Measurements from ENCODE around the gene PTPRM.

PTPRM gene

GRCh38 chr18:7729868-7730267 lies 162.8 kb downstream of the PTPRM start:
- H3F3A ChIP-seq (ENCODE audit: low read depth) = no peaks in the 10 kb centered on the region
- no peak overlapping the region for H3K4me3 ChIP-seq (ENCODE audit: low read length, poor library complexity, severe bottlenecking)
- H4K20me1 ChIP-seq (ENCODE audit: insufficient read depth, low read length, poor library complexity, severe bottlenecking) = no peaks in the 10 kb centered on the region
- no peaks in the 10 kb centered on the region for H3K79me2 ChIP-seq (ENCODE audit: insufficient read depth, low read length)
- H3K9ac ChIP-seq (ENCODE audit: low read depth, low read length, poor library complexity, severe bottlenecking) = no peak overlapping the region
- H3K36me3 ChIP-seq (ENCODE audit: insufficient read depth, low read length) = no peaks in the 10 kb centered on the region
- H3K9me3 ChIP-seq (ENCODE audit: insufficient read depth, low read depth, low read length) = no peaks in the 10 kb centered on the region
- no peaks in the 10 kb centered on the region for H3K27me3 ChIP-seq (ENCODE audit: insufficient read depth, low read length, poor library complexity, severe bottlenecking)
- H3K4me2 ChIP-seq (ENCODE audit: low read depth, low read length, poor library complexity, severe bottlenecking) = no peak overlapping the region
- H3K9me2 ChIP-seq (replicated peaks; ENCODE audit: low read depth, low read length) = no peaks in the 10 kb centered on the region
- H2AFZ ChIP-seq (ENCODE audit: low read length) = no peak overlapping the region
- TF ChIP-seq EZH2phosphoT487 (IDR thresholded peaks at IDR 0.05; ENCODE audit: borderline replicate concordance) (no peak), CTCF (conservative IDR thresholded peaks at IDR 0.05; ENCODE audit: low read length) (no peak)
- H3K4me1 ChIP-seq (ENCODE audit: insufficient read depth, low read length, poor library complexity, severe bottlenecking) = no peaks in the 10 kb centered on the region

- TF ChIP-seq CTCF (conservative IDR thresholded peaks at IDR 0.05; ENCODE audit: low read length) (no peak), EZH2phosphoT487 (IDR thresholded peaks at IDR 0.05; ENCODE audit: borderline replicate concordance) (no peak)
- Histone ChIP-seq H2AFZ (ENCODE audit: low read length) (no peak overlapping the region), H3F3A (ENCODE audit: low read depth) (no peaks in the 10 kb centered on the region), H3K79me2 (ENCODE audit: insufficient read depth, low read length) (no peaks in the 10 kb centered on the region), H4K20me1 (ENCODE audit: insufficient read depth, low read length, poor library complexity, severe bottlenecking) (no peaks in the 10 kb centered on the region), H3K36me3 (ENCODE audit: insufficient read depth, low read length) (no peaks in the 10 kb centered on the region), H3K4me1 (ENCODE audit: insufficient read depth, low read length, poor library complexity, severe bottlenecking) (no peaks in the 10 kb centered on the region), H3K27me3 (ENCODE audit: insufficient read depth, low read length, poor library complexity, severe bottlenecking) (no peaks in the 10 kb centered on the region), H3K4me2 (ENCODE audit: low read depth, low read length, poor library complexity, severe bottlenecking) (no peak overlapping the region), H3K9me2 (replicated peaks; ENCODE audit: low read depth, low read length) (no peaks in the 10 kb centered on the region), H3K9me3 (ENCODE audit: insufficient read depth, low read depth, low read length) (no peaks in the 10 kb centered on the region), H3K4me3 (ENCODE audit: low read length, poor library complexity, severe bottlenecking) (no peak overlapping the region), H3K9ac (ENCODE audit: low read depth, low read length, poor library complexity, severe bottlenecking) (no peak overlapping the region)
Measured at GRCh38 chr18:7730682-7731081, 163.6 kb downstream of the PTPRM start.

GRCh38 chr18:7733642-7734041 lies 166.5 kb downstream of the PTPRM start:
- no peaks in the 10 kb centered on the region for H3F3A ChIP-seq (ENCODE audit: low read depth)
- H3K4me3 ChIP-seq (ENCODE audit: low read length, poor library complexity, severe bottlenecking) = no peak overlapping the region
- no peak overlapping the region for H3K9ac ChIP-seq (ENCODE audit: low read depth, low read length, poor library complexity, severe bottlenecking)
- H4K20me1 ChIP-seq (ENCODE audit: insufficient read depth, low read length, poor library complexity, severe bottlenecking) = no peaks in the 10 kb centered on the region
- no peak for TF ChIP-seq EZH2phosphoT487 (IDR thresholded peaks at IDR 0.05; ENCODE audit: borderline replicate concordance)
- no peak for TF ChIP-seq CTCF (conservative IDR thresholded peaks at IDR 0.05; ENCODE audit: low read length)
- no peaks in the 10 kb centered on the region for H3K9me3 ChIP-seq (ENCODE audit: insufficient read depth, low read depth, low read length)
- no peaks in the 10 kb centered on the region for H3K36me3 ChIP-seq (ENCODE audit: insufficient read depth, low read length)
- H3K79me2 ChIP-seq (ENCODE audit: insufficient read depth, low read length) = no peaks in the 10 kb centered on the region
- no peaks in the 10 kb centered on the region for H3K27me3 ChIP-seq (ENCODE audit: insufficient read depth, low read length, poor library complexity, severe bottlenecking)
- H2AFZ ChIP-seq (ENCODE audit: low read length) = no peak overlapping the region
- no peaks in the 10 kb centered on the region for H3K9me2 ChIP-seq (replicated peaks; ENCODE audit: low read depth, low read length)
- H3K4me1 ChIP-seq (ENCODE audit: insufficient read depth, low read length, poor library complexity, severe bottlenecking) = no peaks in the 10 kb centered on the region
- no peak overlapping the region for H3K4me2 ChIP-seq (ENCODE audit: low read depth, low read length, poor library complexity, severe bottlenecking)

Measured in Loucy (cell line).